Endothelial cell of umbilical vein (primary cell): ENCODE results near the gene COTL1. TPM values are rescaled to one million over a fixed set of nuclear protein-coding genes. Genes with fewer than 3 reads are reported as not detected.

Experiments used
- BruUV-seq: library from RNA; stranded (reverse); fragments of 400-500 nt; replicated peaks from 2 replicates; lab custom pipeline; 2021; lab: Mats Ljungman, UMichigan
- CTCF ChIA-PET: fragments of 300-600, 350-600 bp; sonication (Branson Sonifier 250); formaldehyde crosslinking; loops from one replicate; lab custom pipeline; 2021; ENCODE audit warnings: antibody characterized with exemption, inconsistent platforms; lab: Charles Lee
- POLR2A ChIA-PET: fragments of 300-600, 350-600 bp; sonication (Branson Sonifier 250); formaldehyde crosslinking; loops from one replicate; lab custom pipeline; 2021; ENCODE audit warnings: antibody characterized with exemption, inconsistent platforms; lab: Charles Lee
- DNase-seq: peaks from one replicate; pipeline ENCODE4 v3.0.0-alpha.2; 2011; ENCODE audit warnings: low read depth, low spot score
- FAIRE-seq: peaks from 2 replicates; lab custom pipeline; 2011; peaks lifted over from hg19 to GRCh38; lab: Jason Lieb, UNC
- H2AFZ ChIP-seq: 2 replicates; pipeline ENCODE4 v1.6.0; 2012; ENCODE audit warnings: low read depth, low read length, control low read depth, inconsistent platforms
- H3K27ac ChIP-seq: 2 replicates; pipeline ENCODE4 v1.5.1; 2011; ENCODE audit warnings: low read depth, mild to moderate bottlenecking, control low read depth, low read length, moderate library complexity; ENCODE audit not compliant: insufficient read depth
- H3K27me3 ChIP-seq, 2 experiments: 2 replicates each; pipeline versions ENCODE4 v1.6.0 to v1.6.1; 2011; ENCODE audit warnings: low read length in 2 of 2, mixed read lengths in 1 of 2; ENCODE audit not compliant: control insufficient read depth in 2 of 2, insufficient read depth in 2 of 2
- H3K36me3 ChIP-seq, 2 experiments: 2 replicates in 1 of 2; 3 replicates in 1 of 2; pipeline ENCODE4 v1.5.1; 2011; ENCODE audit warnings: low read length in 2 of 2, mild to moderate bottlenecking in 1 of 2, moderate library complexity in 1 of 2; ENCODE audit not compliant: control insufficient read depth in 2 of 2, insufficient read depth in 2 of 2; ENCODE audit errors: extremely low read depth in 1 of 2
- H3K4me1 ChIP-seq: 3 replicates; pipeline ENCODE4 v1.5.1; 2011; ENCODE audit warnings: mild to moderate bottlenecking, low read length; ENCODE audit not compliant: control insufficient read depth, insufficient read depth; ENCODE audit errors: extremely low read depth
- H3K4me2 ChIP-seq: 2 replicates; pipeline ENCODE4 v1.6.1; 2011; ENCODE audit warnings: low read length, control low read depth, mixed read lengths; ENCODE audit not compliant: insufficient read depth
- H3K4me3 ChIP-seq, 3 experiments: fragments of 200-600 bp in 1 of 3; sonication (generic), shearing (Covaris generic) in 1 of 3; replicated peaks in 1 of 3; 2 replicates each; pipeline ENCODE4 v1.5.1; 2011 to 2016; ENCODE audit warnings: control low read depth in 3 of 3, low read length in 3 of 3, mild to moderate bottlenecking in 2 of 3, inconsistent platforms in 1 of 3, low read depth in 1 of 3, moderate library complexity in 1 of 3; ENCODE audit not compliant: insufficient read depth in 1 of 3
- H3K79me2 ChIP-seq: 2 replicates; pipeline ENCODE4 v1.6.0; 2012; ENCODE audit warnings: low read length, inconsistent platforms; ENCODE audit not compliant: control insufficient read depth, insufficient read depth
- H3K9ac ChIP-seq: replicated peaks from 2 replicates; pipeline ENCODE3; 2011; ENCODE audit warnings: low read length, control low read depth; ENCODE audit not compliant: insufficient read depth; ENCODE audit errors: extremely low read depth
- H3K9me1 ChIP-seq: replicated peaks from 3 replicates; pipeline ENCODE4 v1.6.0; 2011; ENCODE audit warnings: mild to moderate bottlenecking, low read length; ENCODE audit not compliant: control insufficient read depth, insufficient read depth; ENCODE audit errors: extremely low read depth
- H3K9me3 ChIP-seq: replicated peaks from 2 replicates; pipeline ENCODE4 v1.5.1; 2012; ENCODE audit warnings: low read length, inconsistent platforms; ENCODE audit not compliant: control insufficient read depth, insufficient read depth
- H4K20me1 ChIP-seq: replicated peaks from 2 replicates; pipeline ENCODE3; 2011; ENCODE audit warnings: mild to moderate bottlenecking, low read length; ENCODE audit not compliant: control insufficient read depth, insufficient read depth; ENCODE audit errors: extremely low read depth
- EZH2 ChIP-seq: IDR thresholded peaks from 2 replicates; pipeline ENCODE4 v1.6.1; 2012; ENCODE audit warnings: borderline replicate concordance, low read depth, mild to moderate bottlenecking, moderate library complexity, low read length, inconsistent platforms; ENCODE audit not compliant: severe bottlenecking
- FOS ChIP-seq: IDR thresholded peaks from 2 replicates; pipeline ENCODE4 v1.6.1; 2011; ENCODE audit warnings: mild to moderate bottlenecking, low read length, moderate library complexity, borderline replicate concordance; ENCODE audit not compliant: insufficient read depth
- GATA2 ChIP-seq: IDR thresholded peaks from 2 replicates; pipeline ENCODE4 v1.7.0; 2011; ENCODE audit warnings: low read depth, mild to moderate bottlenecking, moderate library complexity, mixed read lengths, low read length; ENCODE audit not compliant: insufficient read length, insufficient read depth
- JUN ChIP-seq: IDR thresholded peaks from 2 replicates; pipeline ENCODE4 v1.6.1; 2011; ENCODE audit warnings: borderline replicate concordance, low read depth; ENCODE audit not compliant: insufficient read length, insufficient read depth
- MYC ChIP-seq: IDR thresholded peaks from one replicate; pipeline ENCODE4 v1.6.1; 2011; ENCODE audit warnings: mild to moderate bottlenecking, low read depth, low read length
- POLR2A ChIP-seq: IDR thresholded peaks from 2 replicates; pipeline ENCODE4 v1.6.1; 2012; ENCODE audit warnings: low read depth, mild to moderate bottlenecking, control low read depth, low read length
- POLR2AphosphoS5 ChIP-seq: IDR thresholded peaks from 2 replicates; pipeline ENCODE4 v1.6.1; 2012; ENCODE audit warnings: low read depth, mild to moderate bottlenecking, control low read depth, low read length, moderate library complexity; ENCODE audit not compliant: insufficient read depth
- dilution Hi-C: fragments of 300-500 bp; cut with MboI; formaldehyde crosslinking; loops from one replicate; pipeline ENCODE4 v1.15.0; 2019; ENCODE audit warnings: low sequenced_read_pairs; ENCODE audit not compliant: extremely low pct_ligation_motif_present
- intact Hi-C: fragments of 100-400 bp; cut with micrococcal nuclease; formaldehyde crosslinking; loops from one replicate; pipeline ENCODE4 v1.10.0; 2022
- polyA plus RNA-seq, 4 experiments: library from polyadenylated mRNA; depleted of rRNA in 3 of 4; stranded (reverse) in 3 of 4; unstranded in 1 of 4; fragments of >200 nt; gene quantifications; 2 replicates each; pipeline versions ENCODE4 v1.2.1 to v1.2.3, GENCODE V29; 2011 to 2012; ENCODE audit warnings: missing spikeins in 1 of 4
- total RNA-seq: library from RNA; stranded (reverse); gene quantifications from 2 replicates; pipeline ENCODE4 v1.2.3, GENCODE V29; 2021
- TF ChIP-seq, protein P1 (sequence below), 2 donors: IDR thresholded peaks; 1 replicate in 1 of 2; 2 replicates in 1 of 2; pipeline ENCODE4 v1.5.1; 2011; ENCODE audit warnings: low read length in 2 of 2, mild to moderate bottlenecking in 2 of 2, moderate library complexity in 2 of 2, control low read depth in 1 of 2, inconsistent platforms in 1 of 2, low read depth in 1 of 2; ENCODE audit not compliant: insufficient read depth in 1 of 2; ENCODE audit errors: extremely low read depth in 1 of 2
- TF ChIP-seq, protein P2 (sequence below): IDR thresholded peaks from 2 replicates; pipeline ENCODE4 v1.6.1; 2011; ENCODE audit not compliant: insufficient read depth, insufficient read length

The COTL1 gene
- total and polyA plus RNA-seq, 2 donors (not counting 3 experiments of a cell fraction or from before 2014, with no cell fraction given) = 90.0 to 200 TPM

GRCh38 chr16:84661418-84662060, 43.7 kb upstream of the COTL1 start:
- dilution Hi-C loops (no loop called here), intact Hi-C loops (no loop called here)
- H3K27me3 ChIP-seq = no peaks in the 10 kb centered on the region
- peaks cover 6% of the 10 kb centered on the region for H3K4me1 ChIP-seq
- H3K4me3 ChIP-seq = no peak overlapping the region
- H2AFZ ChIP-seq = no peak overlapping the region
- no peaks in the 10 kb centered on the region for H3K9me3 ChIP-seq
- H4K20me1 ChIP-seq = no peaks in the 10 kb centered on the region
- ChIA-PET POLR2A (interaction anchor here (1.4 kb wide), 1 partner anchor 14 kb away, joined by 3 read pairs; no protein-coding TSS in a partner anchor), CTCF (interaction anchor here (0.9 to 6.9 kb wide), 5 partner anchors 11 to 150 kb away, joined by 3 to 66 read pairs (median 7); no protein-coding TSS in a partner anchor)
- BruUV-seq = no TSS peak
- H3K9me1 ChIP-seq = no peaks in the 10 kb centered on the region
- peaks cover 7 to 53% of the 10 kb centered on the region in 2 experiments for H3K36me3 ChIP-seq
- TF ChIP-seq EZH2 = no peak
- TF ChIP-seq FOS = no peak
- TF ChIP-seq JUN = no peak
- TF ChIP-seq, protein P1, sequence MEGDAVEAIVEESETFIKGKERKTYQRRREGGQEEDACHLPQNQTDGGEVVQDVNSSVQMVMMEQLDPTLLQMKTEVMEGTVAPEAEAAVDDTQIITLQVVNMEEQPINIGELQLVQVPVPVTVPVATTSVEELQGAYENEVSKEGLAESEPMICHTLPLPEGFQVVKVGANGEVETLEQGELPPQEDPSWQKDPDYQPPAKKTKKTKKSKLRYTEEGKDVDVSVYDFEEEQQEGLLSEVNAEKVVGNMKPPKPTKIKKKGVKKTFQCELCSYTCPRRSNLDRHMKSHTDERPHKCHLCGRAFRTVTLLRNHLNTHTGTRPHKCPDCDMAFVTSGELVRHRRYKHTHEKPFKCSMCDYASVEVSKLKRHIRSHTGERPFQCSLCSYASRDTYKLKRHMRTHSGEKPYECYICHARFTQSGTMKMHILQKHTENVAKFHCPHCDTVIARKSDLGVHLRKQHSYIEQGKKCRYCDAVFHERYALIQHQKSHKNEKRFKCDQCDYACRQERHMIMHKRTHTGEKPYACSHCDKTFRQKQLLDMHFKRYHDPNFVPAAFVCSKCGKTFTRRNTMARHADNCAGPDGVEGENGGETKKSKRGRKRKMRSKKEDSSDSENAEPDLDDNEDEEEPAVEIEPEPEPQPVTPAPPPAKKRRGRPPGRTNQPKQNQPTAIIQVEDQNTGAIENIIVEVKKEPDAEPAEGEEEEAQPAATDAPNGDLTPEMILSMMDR (IDR thresholded peaks at IDR 0.05; ENCODE audit: extremely low read depth in 1 of 2, insufficient read depth in 1 of 2, low read depth in 1 of 2, low read length in 2 of 2) = no peak
- TF ChIP-seq GATA2 = no peak
- TF ChIP-seq MYC = no peak
- no peak for TF ChIP-seq POLR2AphosphoS5
- TF ChIP-seq POLR2A = no peak
- TF ChIP-seq, protein P2, sequence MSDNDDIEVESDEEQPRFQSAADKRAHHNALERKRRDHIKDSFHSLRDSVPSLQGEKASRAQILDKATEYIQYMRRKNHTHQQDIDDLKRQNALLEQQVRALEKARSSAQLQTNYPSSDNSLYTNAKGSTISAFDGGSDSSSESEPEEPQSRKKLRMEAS = no peak
- H3K9ac ChIP-seq = no peak overlapping the region
- DNase-seq = no peak
- no peak for FAIRE-seq
- peak overlapping the region; percentile 41 for H3K27ac ChIP-seq
- H3K4me2 ChIP-seq = no peak overlapping the region
- no peaks in the 10 kb centered on the region for H3K79me2 ChIP-seq
